Gastrocnemius medialis (tissue), 4 donors: ENCODE results near the gene STAG1. TPM values are rescaled to one million over a fixed set of nuclear protein-coding genes. Genes with fewer than 3 reads are reported as not detected.

Experiments
- ATAC-seq, 2 donors: fragments of 150-250 bp; one replicate each; pipeline ENCODE4 v1.9.1; 2016
- DNase-seq, 2 donors: peaks; one replicate each; pipeline ENCODE4 v3.0.0-alpha.2; 2019
- H3K27ac ChIP-seq, 4 donors: fragments of 200-600 bp; sonication (generic); 1 replicate in 1 of 4; 2 replicates in 3 of 4; pipeline ENCODE4 v1.5.1; 2016 to 2018; ENCODE audit warnings: mild to moderate bottlenecking in 2 of 4, moderate library complexity in 1 of 4
- H3K27me3 ChIP-seq, 3 donors: fragments of 200-600 bp; sonication (generic) in 2 of 3; 1 replicate in 1 of 3; 2 replicates in 2 of 3; pipeline versions ENCODE4 v1.5.1 to v1.6.0; 2016 to 2019; ENCODE audit warnings: mild to moderate bottlenecking in 1 of 3, moderate library complexity in 1 of 3
- H3K36me3 ChIP-seq, 2 donors: fragments of 200-600 bp; sonication (generic) in 1 of 2; one replicate each; pipeline ENCODE4 v1.5.1; 2017 to 2018
- H3K4me1 ChIP-seq, 2 donors: fragments of 200-600 bp; sonication (generic) in 1 of 2; one replicate each; pipeline ENCODE4 v1.5.1; 2016 to 2017; ENCODE audit warnings: mild to moderate bottlenecking in 2 of 2
- H3K4me3 ChIP-seq, 4 donors: fragments of 200-600 bp; sonication (generic) in 3 of 4; 1 replicate in 1 of 4; 2 replicates in 3 of 4; pipeline ENCODE4 v1.5.1; 2016 to 2019; ENCODE audit warnings: mild to moderate bottlenecking in 2 of 4
- H3K9me3 ChIP-seq, 3 donors: fragments of 200-600 bp; sonication (generic) in 2 of 3; 1 replicate in 1 of 3; 2 replicates in 2 of 3; pipeline ENCODE4 v1.5.1; 2016 to 2019
- POLR2A ChIP-seq, 2 donors: fragments of 450-650 bp; IDR thresholded peaks; one replicate each; pipeline ENCODE4 v1.6.1; 2017; ENCODE audit warnings: antibody characterized with exemption in 2 of 2, mild to moderate bottlenecking in 2 of 2, moderate library complexity in 2 of 2
- in situ Hi-C, 4 donors: fragments of 200-750 bp; cut with MboI; loops; one replicate each; pipeline versions ENCODE4 v1.15.0 to v1.8.0; 2017; ENCODE audit warnings: low sequenced_read_pairs in 4 of 4
- intact Hi-C: fragments of 100-400 bp; cut with DNase I; formaldehyde crosslinking; loops from one replicate; pipeline ENCODE4 v1.15.1; 2023; ENCODE audit warnings: low total_unique reads
- total RNA-seq, 4 donors: library from RNA; depleted of rRNA; stranded (reverse); fragments of >200 nt; gene quantifications; one replicate each; pipeline versions ENCODE4 v1.1.0 to v1.2.3, GENCODE V29; 2016
- TF ChIP-seq, protein P1 (sequence below), 5 experiments: fragments of 450-650 bp in 3 of 5; fragments of 200-600 bp in 2 of 5; sonication (generic) in 2 of 5; IDR thresholded peaks in 4 of 5; conservative IDR thresholded peaks in 1 of 5; 1 replicate in 4 of 5; 2 replicates in 1 of 5; pipeline ENCODE4 v1.5.1; 2016 to 2019; ENCODE audit warnings: antibody characterized with exemption in 5 of 5, mild to moderate bottlenecking in 3 of 5, moderate library complexity in 3 of 5

STAG1 gene
- total RNA-seq, 4 donors from 2014 or later: 22.2 to 26.2 (median 23.7) TPM

DNA sequence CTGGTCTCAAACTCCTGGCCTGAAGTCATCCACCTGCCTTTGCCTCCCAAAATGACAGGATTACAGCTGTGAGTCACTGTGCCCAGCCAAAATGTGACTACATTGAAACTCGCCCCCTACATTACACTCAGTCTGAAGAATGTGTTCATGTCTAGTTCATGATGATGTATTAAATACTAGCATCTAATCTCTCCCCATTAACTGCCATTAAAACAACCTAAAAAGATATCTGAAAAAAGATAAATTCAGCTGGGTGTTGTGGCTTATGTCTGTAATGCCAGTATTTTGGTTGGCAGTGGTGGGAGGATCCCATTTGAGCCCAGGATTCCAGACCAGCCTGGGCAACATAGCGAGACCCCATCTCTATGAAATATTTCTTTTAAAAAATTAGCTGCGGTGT, 342.6 kb downstream of the STAG1 start:
- intact Hi-C loops: no loop called here
- H3K27ac ChIP-seq: no peak overlapping the region
- DNase-seq: no peak
- in situ Hi-C loops: no loop called here
- no peak overlapping the region for H3K4me3 ChIP-seq
- H3K4me1 ChIP-seq: no peaks in the 10 kb centered on the region
- ATAC-seq: no peak
- H3K9me3 ChIP-seq: no peaks in the 10 kb centered on the region
- H3K27me3 ChIP-seq: no peaks in the 10 kb centered on the region
- H3K36me3 ChIP-seq: no peaks in the 10 kb centered on the region
- no peak for TF ChIP-seq POLR2A (IDR thresholded peaks at IDR 0.05)
- TF ChIP-seq, protein P1, sequence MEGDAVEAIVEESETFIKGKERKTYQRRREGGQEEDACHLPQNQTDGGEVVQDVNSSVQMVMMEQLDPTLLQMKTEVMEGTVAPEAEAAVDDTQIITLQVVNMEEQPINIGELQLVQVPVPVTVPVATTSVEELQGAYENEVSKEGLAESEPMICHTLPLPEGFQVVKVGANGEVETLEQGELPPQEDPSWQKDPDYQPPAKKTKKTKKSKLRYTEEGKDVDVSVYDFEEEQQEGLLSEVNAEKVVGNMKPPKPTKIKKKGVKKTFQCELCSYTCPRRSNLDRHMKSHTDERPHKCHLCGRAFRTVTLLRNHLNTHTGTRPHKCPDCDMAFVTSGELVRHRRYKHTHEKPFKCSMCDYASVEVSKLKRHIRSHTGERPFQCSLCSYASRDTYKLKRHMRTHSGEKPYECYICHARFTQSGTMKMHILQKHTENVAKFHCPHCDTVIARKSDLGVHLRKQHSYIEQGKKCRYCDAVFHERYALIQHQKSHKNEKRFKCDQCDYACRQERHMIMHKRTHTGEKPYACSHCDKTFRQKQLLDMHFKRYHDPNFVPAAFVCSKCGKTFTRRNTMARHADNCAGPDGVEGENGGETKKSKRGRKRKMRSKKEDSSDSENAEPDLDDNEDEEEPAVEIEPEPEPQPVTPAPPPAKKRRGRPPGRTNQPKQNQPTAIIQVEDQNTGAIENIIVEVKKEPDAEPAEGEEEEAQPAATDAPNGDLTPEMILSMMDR (IDR thresholded peaks at IDR 0.05 in 4 of 5, conservative IDR thresholded peaks at IDR 0.05 in 1 of 5): no peak

DNA sequence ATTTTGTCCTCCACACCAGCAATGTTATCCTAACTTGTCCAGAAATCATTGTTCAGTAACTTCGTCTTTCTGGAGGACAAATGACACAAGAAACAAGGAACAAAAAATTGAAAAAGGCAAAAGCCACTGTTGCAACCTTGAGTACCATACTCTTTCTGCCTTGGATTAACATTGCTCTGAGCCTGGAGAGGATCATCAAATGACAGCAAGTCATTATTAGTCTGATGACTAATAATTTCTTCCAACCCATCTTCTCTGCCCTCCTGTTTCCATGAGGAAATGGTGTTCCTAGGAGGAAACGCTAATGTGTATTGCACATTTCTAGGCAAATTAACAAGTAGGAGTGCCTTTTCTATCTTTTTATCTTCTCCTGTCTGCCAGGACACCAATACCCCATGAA, 348.1 kb downstream of the STAG1 start:
- intact Hi-C loops (no loop called here), in situ Hi-C loops (no loop called here)
- H3K4me3 ChIP-seq: no peak overlapping the region

DNA sequence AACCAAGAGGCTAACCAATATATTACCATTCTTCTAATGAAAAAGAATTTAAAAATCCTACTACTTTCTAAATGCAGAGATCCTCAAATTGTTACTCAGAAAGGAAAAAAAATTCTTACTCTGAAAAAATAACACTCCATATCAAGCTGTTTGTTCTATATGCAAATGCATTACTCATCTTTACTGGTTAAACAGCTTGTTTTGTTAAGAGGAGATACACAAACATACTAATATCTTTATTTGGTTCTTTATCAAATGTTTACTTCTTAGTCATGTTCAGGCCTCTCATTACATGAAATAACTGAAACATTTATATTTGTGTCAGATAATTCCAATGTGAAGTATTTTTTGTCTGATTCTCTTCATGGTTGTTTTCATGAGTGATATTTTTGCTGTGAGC, 355.3 kb downstream of the STAG1 start:
- Histone ChIP-seq H3K4me3 (no peak overlapping the region), H3K27ac (no peak overlapping the region), H3K36me3 (peaks cover 0 to 5% of the 10 kb centered on the region in 2 donors), H3K27me3 (no peaks in the 10 kb centered on the region), H3K9me3 (no peaks in the 10 kb centered on the region), H3K4me1 (no peaks in the 10 kb centered on the region)
- TF ChIP-seq, protein P1 (IDR thresholded peaks at IDR 0.05 in 4 of 5, conservative IDR thresholded peaks at IDR 0.05 in 1 of 5): no peak
- no peak for TF ChIP-seq POLR2A (IDR thresholded peaks at IDR 0.05)
- DNase-seq (no peak), ATAC-seq (no peak)
- in situ Hi-C loops: loop anchor here (10.0 to 25.0 kb wide), 6 partner anchors 310 to 618 kb away; partner anchors contain the start of gene STAG1 (in 2 of the 4)
- intact Hi-C loops: loop anchor here (10.0 kb wide), 1 partner anchor 468 kb away; the partner anchor contains the start of gene NCK1

More for the DNA sequence above, 348.1 kb downstream of the STAG1 start:
- Histone ChIP-seq H3K4me1 (no peaks in the 10 kb centered on the region), H3K36me3 (no peaks in the 10 kb centered on the region), H3K27ac (no peak overlapping the region), H3K9me3 (no peaks in the 10 kb centered on the region), H3K27me3 (no peaks in the 10 kb centered on the region)
- no peak for DNase-seq
- TF ChIP-seq, protein P1 (IDR thresholded peaks at IDR 0.05 in 4 of 5, conservative IDR thresholded peaks at IDR 0.05 in 1 of 5): no peak
- no peak for TF ChIP-seq POLR2A (IDR thresholded peaks at IDR 0.05)
- ATAC-seq: no peak

DNA sequence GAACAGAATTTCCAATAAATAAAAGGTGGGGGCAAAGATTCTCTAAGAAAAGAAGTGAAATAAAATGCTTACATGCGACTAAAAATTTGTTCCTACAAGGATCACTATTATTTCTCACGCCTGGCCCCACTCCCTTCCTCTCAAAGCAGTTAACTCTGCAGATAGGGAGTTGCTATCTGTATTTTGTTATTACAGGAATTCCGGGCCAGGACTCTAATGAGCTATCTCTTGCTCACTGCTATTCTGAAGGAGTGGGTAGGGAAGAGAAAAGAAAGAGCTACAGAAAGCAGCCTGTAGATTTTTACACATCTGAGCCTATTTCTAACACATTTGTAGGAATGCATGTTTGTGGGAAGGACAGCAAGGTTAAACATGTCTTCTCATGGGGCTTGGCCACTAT, 361.6 kb downstream of the STAG1 start:
- DNase-seq: no peak
- ATAC-seq: no peak

More for the DNA sequence above, 361.6 kb downstream of the STAG1 start:
- H3K27ac ChIP-seq: no peak overlapping the region
- H3K4me1 ChIP-seq: no peaks in the 10 kb centered on the region
- in situ Hi-C loops: loop anchor here (10.0 to 25.0 kb wide), 6 partner anchors 303 to 624 kb away; partner anchors contain the start of gene STAG1 (in 2 of the 4)
- no peak overlapping the region for H3K4me3 ChIP-seq
- no peak for TF ChIP-seq POLR2A (IDR thresholded peaks at IDR 0.05)
- TF ChIP-seq, protein P1 (IDR thresholded peaks at IDR 0.05 in 4 of 5, conservative IDR thresholded peaks at IDR 0.05 in 1 of 5): no peak
- H3K36me3 ChIP-seq: no peaks in the 10 kb centered on the region
- intact Hi-C loops: loop anchor here (10.0 kb wide), 1 partner anchor 474 kb away; the partner anchor contains the start of gene NCK1
- H3K9me3 ChIP-seq: no peaks in the 10 kb centered on the region
- H3K27me3 ChIP-seq: no peaks in the 10 kb centered on the region
